ENCODE data around the gene MAP3K7.

Gene MAP3K7

DNA sequence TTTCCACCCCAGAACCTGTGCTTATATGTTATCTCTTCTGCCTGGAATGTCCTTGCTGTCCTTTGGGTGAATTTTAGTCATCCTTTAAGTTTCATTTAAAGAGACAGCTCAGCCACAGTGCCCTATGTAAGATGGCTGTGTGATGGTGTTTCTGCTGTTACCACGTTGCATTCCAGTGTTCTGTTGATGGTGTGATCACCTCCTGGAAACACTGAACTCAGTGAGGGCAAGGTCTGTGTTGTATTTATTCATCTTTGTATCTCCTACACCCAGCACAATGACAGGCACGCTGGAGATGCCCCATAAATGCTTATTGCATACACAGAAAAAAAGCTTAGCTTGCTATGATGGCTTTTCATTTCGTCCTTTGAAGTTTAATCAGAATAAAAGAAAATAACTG is 102.5 kb downstream of the MAP3K7 start:
- DNase-seq (ENCODE audit: low read depth): no peak

DNA sequence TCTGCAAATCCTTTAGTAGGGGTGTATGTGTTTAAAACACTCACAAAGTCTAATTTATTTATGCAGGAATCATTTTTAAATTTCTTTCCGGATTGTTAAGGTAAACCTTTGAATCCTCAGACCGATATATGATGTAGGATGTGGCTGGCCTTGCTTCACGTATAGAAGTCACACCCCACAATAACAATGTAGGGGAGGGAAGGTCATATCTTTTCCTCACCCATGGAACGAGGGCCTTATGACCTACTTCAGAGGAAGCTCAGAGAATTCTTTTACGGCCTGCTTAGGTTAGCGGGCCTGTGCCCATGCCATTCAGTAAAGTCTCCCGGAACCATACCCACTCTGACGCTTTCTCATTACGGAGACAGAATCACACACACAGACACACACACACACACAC is 102.9 kb downstream of the MAP3K7 start:
- no peak for DNase-seq (ENCODE audit: low read depth)

DNA sequence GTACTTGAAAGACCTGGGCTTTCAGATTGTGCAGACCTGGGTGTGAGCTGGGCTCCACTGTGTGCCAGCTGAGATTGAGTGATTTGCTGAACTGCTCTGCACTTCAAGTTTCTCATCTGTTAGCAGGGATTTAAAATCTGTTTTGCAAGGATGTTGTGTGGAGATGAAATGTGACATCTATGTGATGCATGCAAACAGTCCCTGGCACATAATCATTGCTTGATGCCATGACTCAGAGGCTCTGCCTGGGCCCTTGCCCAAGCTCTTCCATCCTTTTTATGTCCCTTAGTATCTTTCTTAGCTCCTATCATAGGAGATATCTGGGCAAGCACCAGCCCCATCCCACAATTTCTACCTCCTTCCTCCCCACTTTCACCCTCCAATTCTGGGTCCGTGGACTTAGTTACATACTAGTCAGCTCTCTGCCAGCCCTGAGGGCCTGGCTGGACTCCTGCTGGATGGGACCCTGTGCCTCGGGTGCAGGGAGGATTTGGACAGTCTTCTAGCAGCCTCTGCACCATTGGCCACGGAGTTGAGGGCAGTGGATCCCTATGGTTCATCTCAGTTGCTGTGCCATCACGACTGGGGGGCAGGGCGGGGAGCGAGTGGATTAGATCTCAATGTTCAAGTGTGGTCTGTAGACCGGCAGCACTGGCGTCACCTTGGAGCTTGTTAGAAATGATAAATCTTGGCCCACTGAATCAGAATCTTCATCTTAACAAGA is 103.6 kb downstream of the MAP3K7 start:
- DNase-seq (ENCODE audit: low read depth): no peak

DNA sequence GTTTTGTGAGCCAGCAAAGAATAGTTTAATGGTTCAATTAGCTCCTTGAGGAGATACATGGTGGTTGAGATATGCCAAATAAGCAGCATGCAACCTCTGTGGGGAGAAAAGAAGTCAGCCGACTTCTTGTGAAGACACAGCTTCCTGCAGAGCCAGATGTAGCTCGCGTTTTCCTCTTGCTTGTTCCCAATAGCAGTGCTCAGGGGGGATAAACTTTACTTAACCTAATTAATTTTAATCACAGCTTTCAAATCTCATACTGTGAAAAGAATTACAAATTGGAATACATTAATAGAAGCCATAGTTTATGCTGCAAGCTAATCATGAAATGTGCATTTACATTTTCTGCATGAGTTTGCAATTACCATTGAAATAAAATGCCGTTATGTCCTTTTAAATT is 106.2 kb downstream of the MAP3K7 start:
- DNase-seq (ENCODE audit: low read depth): no peak

DNA sequence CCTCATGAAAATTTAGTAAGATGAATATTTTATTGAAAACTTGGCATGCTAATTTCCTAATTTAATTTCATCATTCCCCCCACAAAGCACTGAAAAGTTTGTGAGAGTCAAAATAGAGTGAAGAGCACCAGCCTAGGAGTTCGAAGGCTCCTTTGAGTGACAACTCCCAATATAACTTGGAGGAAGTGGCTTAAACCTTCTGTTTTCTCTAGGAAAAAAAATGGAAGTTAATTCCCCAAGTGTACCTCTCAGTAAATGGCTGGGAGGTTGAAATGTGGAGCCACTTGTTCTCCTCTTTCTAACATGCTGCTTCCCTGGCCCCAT is 107.3 kb downstream of the MAP3K7 start:
- no peak for DNase-seq (ENCODE audit: low read depth)

DNA sequence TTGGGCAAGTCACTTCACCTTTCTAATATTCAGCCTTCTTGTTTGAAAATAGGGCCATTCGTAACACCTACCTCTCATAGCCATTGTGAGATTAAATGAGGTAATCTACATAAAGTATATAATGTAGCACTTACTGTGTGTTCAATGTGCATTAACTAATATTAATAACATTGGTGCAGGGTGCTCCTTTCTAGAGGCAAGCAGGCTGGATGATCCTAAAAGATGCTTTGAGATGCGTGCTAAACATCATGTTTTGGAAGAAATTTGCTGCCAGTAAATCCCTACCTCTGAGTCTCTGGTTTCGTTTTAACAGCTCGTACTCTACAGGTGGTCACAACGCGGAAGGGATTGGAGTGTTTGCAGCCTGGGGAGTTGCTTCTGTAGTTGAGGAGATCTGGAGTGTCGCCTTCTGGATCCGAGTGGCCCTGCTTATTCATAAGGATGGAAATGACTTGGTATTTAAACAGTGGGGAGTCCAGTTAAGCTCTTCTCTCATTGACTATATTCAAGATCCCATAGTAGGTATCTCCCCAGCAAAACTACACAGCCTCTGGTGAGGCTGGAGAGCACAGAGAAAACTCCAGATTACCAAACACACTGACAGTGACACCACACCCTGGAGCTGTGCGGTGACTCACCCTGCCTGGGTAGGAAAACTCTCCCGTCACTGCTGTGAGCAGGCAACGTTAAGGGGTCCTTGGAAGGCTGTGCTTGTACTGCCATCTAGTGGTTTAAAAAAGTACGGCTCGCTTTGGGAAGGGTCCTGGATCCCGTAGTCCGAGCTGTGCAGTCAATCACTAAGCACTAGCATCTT is 107.9 kb downstream of the MAP3K7 start:
- peak; percentile 87 for DNase-seq (ENCODE audit: low read depth)

DNA sequence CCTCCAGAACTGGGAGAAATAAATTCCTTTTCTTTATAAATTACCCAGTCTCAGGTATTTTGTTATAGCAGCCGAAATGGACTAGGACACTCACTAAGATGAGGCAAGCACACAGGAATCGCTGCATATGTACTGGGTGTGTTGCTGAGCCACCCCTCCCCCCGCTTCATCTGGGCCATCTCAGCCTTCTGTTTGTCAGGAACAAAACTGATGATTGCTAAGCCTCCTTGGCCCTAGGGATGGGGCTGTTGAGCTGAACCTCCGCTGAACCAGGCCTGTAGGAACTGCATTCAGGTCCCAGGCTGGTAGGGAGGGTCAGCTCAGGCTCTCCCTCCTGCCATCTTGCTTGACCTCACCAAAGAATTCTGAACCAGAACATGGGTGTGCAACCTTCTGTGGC is 108.6 kb downstream of the MAP3K7 start:
- DNase-seq (ENCODE audit: low read depth): no peak

DNA sequence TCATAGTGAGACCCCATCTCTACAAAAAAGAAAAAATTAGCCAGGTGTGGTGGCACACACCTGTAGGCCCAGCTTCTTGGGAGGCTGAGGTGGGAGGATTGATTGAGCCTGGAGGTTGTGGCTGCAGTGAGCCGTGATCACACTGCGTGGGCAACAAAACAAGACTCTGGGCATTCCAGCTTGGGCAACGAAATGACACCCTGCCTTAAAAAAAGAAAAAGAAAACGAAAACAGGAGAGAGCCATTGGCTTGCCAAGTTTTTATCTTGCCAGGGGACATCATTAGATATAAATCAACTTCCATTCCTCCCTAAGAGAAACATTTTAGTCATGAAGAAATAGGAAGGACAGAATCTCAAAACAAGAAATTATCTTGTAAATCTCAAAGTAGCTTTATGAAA is 109.5 kb downstream of the MAP3K7 start:
- no peak for DNase-seq (ENCODE audit: low read depth)

DNA sequence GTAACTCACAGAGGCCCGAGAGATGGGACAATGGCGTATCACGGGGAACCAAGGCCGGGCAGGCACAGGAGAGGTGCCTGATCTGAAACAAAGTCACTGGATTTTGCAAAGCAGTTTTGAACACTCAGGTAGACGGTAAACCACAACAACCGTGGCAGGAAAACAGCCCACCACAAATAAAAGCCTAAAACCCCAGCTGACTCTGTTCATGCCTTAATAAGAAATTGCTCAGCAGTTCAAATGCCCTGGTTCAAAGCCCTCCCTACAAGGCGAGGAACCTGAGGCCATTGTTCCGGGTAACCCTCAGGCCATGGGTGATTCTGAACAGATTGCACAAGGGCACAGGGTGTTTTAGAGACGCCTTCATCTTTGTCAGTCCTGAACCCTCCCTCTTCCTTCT is 114.2 kb downstream of the MAP3K7 start:
- DNase-seq (ENCODE audit: low read depth): no peak

DNA sequence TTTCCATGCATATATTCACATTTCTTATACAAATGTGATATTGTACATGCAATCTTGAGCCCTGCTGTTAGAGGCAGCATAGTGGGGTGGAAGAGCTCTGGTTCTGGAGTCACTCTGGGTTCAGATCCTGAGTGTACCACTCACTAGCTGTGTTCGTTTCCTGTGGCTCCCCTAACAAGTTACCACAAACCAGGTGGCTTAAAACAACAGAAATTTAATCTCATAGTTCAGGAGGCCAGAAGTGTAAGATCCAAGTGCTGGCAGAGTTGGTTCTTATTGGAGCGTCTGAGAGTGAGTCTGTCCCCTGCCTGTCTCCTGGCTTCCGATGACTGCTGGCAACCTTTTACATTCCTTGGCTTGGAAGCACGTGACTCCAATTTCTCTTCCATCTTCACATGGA is 115.6 kb downstream of the MAP3K7 start:
- no peak for DNase-seq (ENCODE audit: low read depth)

DNA sequence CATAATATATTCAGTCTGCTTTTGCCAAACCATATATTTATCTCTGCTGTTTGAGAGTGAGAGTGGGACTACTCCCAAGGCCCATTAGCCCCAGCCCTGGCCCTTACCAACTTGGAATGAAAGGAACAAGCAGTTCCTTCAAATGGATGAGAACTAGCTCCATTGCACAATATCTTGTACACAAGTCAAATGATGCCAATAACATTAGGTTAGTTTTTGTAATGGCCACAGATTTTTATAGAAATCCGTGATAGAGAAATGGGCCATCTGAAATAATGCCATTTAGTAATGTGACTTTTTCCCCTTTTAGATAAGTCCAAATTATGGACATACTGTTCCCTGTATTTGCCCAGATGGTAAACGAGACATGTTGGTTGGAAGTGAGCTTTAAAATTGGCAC is 117.0 kb downstream of the MAP3K7 start:
- DNase-seq (ENCODE audit: low read depth): no peak

DNA sequence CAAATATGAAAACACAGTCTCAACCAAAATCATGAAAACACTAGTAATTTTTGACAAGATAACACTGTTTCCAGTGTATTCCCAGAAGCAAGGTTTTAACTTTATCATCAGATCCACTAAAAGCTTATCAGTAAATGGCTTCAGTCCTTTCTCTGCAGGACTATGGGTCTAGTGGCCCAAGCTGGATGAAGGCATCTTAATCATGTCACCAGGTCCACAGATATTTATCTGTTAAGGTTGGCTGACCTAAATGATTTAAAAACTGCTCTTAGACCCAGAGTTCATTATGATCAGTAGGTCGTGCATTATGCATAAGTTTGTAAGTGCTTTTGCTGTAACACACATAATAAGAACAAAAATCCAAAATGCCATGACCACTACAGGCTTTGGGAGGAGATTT is 118.0 kb downstream of the MAP3K7 start:
- DNase-seq (ENCODE audit: low read depth): no peak

DNA sequence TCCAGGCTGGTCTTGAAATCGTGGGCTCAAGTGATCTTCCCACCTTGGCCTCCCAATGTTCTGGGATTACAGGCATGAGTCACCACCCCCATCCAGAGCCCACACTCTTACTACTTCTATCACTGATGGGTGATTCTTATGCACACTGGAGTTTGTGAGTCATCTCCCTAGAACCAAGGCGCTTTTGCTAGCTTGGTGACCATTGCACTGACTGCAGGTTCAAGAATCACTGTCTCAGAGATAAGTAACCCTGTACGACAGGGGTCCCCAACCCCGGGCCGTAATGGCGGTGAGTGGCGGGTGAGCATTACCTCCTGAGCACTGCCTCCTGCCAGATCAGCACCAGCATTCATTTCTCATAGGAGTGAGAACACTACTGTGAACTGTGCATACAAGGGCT is 118.8 kb downstream of the MAP3K7 start:
- peak; percentile 45 for DNase-seq (ENCODE audit: low read depth)

DNA sequence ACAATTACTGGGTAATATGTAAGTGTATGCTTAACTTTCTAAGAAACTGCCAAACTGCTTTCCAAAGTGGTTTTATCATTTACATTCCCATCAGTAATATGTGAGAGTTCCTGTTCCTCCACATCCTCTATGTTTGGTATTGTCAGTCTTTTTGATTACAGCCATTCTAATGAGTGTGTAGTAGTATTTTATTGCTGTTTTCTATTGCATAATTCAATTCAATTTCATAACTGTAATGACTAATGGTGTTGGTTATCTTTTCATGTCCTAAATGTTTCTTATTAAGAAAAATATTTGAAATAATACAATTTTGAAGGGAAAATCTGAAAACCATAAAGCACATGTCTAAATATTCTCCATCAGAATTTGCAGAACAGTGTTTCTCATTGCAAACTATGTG is 119.3 kb downstream of the MAP3K7 start:
- no peak for DNase-seq (ENCODE audit: low read depth)

DNA sequence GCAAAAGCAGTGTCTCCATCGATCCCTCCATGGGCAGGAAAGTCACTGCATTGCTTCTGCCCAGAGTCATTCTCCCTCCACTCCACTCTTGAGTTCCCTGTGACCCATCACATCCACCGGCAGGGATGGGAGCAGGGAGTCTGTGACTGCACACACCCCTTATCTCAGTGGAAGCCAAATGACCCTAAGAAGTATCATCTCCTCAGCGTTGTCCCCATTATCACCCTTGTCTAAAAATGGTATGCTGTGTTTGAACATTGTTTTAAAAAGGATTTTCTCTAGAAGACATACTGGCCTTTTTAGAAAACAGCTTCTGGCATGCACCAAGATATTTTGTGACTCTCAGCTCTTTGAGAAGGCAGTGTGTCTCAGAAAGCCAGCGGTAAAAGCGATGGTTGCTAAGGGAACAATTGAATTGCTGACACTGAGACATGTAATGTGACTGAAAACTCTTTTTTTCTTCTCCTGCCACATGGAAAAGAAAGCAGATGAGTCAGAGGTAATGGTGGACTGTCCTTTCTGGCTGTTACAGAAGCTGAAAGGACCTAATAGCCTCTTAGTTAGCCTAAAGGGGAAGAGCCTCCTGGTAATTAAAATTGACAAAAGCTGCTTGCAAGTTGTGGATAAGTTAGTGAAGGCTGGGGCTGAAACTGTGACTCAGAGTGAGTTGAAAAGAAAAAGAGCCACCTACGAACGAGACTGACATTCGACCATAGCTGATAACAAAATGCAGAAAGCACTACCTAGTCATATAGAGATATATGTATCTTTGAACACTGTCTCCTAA is 120.5 kb downstream of the MAP3K7 start:
- no peak for DNase-seq (ENCODE audit: low read depth)

DNA sequence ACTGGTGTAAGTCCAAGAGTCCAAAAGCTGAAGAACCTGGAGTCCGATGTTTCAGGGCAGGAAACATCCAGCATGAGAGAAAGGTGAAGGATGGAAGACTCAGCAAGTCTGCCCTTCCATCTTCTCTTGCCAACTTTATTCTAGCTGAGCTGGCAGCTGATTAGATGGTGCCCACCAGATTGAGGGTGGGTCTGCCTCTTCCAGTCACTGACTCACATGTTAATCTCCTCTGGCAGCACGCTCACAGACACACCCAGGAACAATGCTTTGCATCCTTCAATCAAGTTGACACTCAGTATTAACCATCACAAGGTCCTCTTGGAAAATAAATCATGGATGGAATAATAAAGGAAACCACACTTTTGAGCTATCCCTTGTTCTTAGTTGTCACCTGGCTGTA is 121.2 kb downstream of the MAP3K7 start:
- no peak for DNase-seq (ENCODE audit: low read depth)

DNA sequence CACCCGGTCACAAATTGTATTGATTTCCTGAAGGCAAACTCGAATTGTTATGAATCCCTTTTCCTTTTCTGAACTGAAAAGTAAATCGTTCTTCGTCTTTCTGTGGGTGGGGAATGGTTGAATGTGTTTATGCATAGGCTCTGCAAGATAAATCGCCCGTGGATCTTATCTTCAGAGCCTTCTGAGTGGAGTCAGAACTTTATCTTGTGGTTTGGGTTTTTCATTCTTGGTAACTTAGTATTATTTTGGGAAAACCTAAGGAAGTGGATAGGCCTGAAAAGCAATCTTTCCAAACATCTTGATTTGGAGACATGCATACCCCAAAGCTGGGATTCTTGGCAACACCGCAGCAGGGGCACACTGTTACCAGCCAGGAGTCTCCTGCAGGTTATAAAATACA is 122.4 kb downstream of the MAP3K7 start:
- DNase-seq (ENCODE audit: low read depth): no peak

DNA sequence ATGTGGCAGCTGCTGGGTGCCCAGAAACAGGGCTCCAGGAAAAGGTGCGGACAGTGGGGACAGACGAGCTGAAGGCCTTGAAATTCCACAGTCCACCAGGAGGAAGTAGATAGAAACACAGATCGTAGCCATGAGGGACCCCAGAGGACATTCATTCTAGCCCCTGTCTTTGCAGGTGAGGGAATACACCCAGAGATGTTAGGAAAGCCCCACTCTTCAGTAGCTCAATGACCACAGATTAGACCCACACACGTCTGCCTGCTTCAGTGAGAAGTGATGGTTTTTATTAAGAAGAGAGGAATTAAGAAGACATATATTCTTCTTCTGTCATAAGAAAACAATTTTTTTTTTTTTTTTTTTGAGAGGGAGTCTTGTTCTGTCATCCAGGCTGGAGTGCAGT is 123.0 kb downstream of the MAP3K7 start:
- no peak for DNase-seq (ENCODE audit: low read depth)
